Measurements from ENCODE around the gene PI4K2A.
"Not testable (repeated sequence)": the region's sequence is repeated elsewhere in the genome, so short reads cannot be mapped to it uniquely, and the experiment has no call there.

DNA sequence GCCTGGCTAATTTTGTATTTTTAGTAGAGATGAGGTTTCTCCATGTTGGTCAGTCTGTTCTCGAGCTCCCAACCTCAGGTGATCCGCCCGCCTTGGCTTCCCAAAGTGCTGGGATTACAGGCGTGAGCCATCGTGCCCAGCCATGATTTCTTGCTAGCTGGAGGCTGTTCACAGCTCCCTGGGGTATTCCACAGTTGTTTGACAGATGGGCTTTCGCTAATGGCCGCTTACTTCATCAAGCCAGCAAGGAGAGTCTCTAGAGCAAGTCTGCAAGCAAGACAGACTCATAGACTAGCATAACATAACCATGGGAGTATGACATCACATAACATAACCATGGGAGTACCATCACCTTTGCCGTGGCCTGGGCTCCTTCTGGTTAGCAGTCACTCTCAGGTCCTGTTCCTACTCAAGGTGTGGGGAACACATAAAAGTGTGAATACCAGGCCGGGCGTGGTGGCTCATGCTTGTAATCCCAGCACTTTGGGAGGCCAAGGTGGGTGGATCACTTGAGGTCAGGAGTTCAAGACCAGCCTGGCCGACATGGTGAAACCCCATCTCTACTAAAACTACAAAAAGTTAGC lies 57.7 kb downstream of the PI4K2A start:
- TF ChIP-seq, protein P1, sequence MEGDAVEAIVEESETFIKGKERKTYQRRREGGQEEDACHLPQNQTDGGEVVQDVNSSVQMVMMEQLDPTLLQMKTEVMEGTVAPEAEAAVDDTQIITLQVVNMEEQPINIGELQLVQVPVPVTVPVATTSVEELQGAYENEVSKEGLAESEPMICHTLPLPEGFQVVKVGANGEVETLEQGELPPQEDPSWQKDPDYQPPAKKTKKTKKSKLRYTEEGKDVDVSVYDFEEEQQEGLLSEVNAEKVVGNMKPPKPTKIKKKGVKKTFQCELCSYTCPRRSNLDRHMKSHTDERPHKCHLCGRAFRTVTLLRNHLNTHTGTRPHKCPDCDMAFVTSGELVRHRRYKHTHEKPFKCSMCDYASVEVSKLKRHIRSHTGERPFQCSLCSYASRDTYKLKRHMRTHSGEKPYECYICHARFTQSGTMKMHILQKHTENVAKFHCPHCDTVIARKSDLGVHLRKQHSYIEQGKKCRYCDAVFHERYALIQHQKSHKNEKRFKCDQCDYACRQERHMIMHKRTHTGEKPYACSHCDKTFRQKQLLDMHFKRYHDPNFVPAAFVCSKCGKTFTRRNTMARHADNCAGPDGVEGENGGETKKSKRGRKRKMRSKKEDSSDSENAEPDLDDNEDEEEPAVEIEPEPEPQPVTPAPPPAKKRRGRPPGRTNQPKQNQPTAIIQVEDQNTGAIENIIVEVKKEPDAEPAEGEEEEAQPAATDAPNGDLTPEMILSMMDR (IDR thresholded peaks at IDR 0.05; ENCODE audit: insufficient read depth, low read length, poor library complexity, severe bottlenecking) = not testable (repeated sequence)
- TF ChIP-seq EZH2phosphoT487 (conservative IDR thresholded peaks at IDR 0.05; ENCODE audit: low read length) = not testable (repeated sequence)
